K562 (cell line): ENCODE results near the gene PHF11. TPM values are rescaled to one million over a fixed set of nuclear protein-coding genes. Genes with fewer than 3 reads are reported as not detected.

ENCODE experiments used
- ATAC-seq: fragments of 200-7000 bp; cut with Tn5 transposase; 3 replicates; pipeline ENCODE4 v1.9.1; 2020; ENCODE audit warnings: moderate library complexity
- BruUV-seq: library from RNA; stranded (reverse); fragments of 400-500 nt; replicated peaks from 2 replicates; lab custom pipeline; 2021; lab: Mats Ljungman, UMichigan
- CTCF ChIA-PET: fragments of 300-600 bp; formaldehyde crosslinking; extraction: SDS; loops from one replicate; lab custom pipeline; 2021; ENCODE audit warnings: low intra/inter-chr PET ratio; lab: Yijun Ruan, JAX
- POLR2A ChIA-PET: fragments of 300-600, 350-650 bp; sonication (Branson Sonifier 250); formaldehyde crosslinking; extraction: SDS; loops from one replicate; lab custom pipeline; 2021; ENCODE audit warnings: antibody characterized with exemption, inconsistent platforms; lab: Yijun Ruan, JAX
- DNase-seq, 4 experiments: peaks; one replicate each; pipeline versions ENCODE4 v3.0.0 to v3.0.0-alpha.2; 2011 to 2018; ENCODE audit warnings: low spot score in 3 of 4, mixed read lengths in 3 of 4; ENCODE audit errors: extremely low read depth in 1 of 4
- FAIRE-seq: peaks from 2 replicates; lab custom pipeline; 2011; peaks lifted over from hg19 to GRCh38; lab: Jason Lieb, UNC
- H2AFZ ChIP-seq: 2 replicates; pipeline ENCODE4 v1.6.0; 2011; ENCODE audit warnings: low read depth, low read length, control low read depth, inconsistent platforms
- H3K27ac ChIP-seq: fragments of 200-600 bp; 3 replicates; pipeline ENCODE4 v1.8.0; 2011; ENCODE audit warnings: low read depth, mild to moderate bottlenecking, control low read depth, inconsistent platforms, low read length, moderate library complexity, mixed read lengths; ENCODE audit errors: extremely low read depth
- H3K27me3 ChIP-seq, 2 experiments: fragments of 300-600 bp in 1 of 2; 2 replicates in 1 of 2; 3 replicates in 1 of 2; pipeline versions ENCODE4 v1.6.0 to v1.8.0; 2011; ENCODE audit warnings: inconsistent platforms in 2 of 2, low read length in 2 of 2, mild to moderate bottlenecking in 1 of 2, mixed read lengths in 1 of 2, moderate library complexity in 1 of 2; ENCODE audit not compliant: control insufficient read depth in 2 of 2, insufficient read depth in 2 of 2
- H3K36me3 ChIP-seq: fragments of 300-600 bp; 3 replicates; pipeline ENCODE4 v1.8.0; 2011; ENCODE audit warnings: mild to moderate bottlenecking, low read length, inconsistent platforms; ENCODE audit not compliant: control insufficient read depth, insufficient read depth
- H3K4me1 ChIP-seq, 2 experiments: fragments of 200-600 bp in 1 of 2; replicated peaks in 1 of 2; 2 replicates in 1 of 2; 3 replicates in 1 of 2; pipeline versions ENCODE4 v1.5.1 to v1.8.0; 2011; ENCODE audit warnings: inconsistent platforms in 2 of 2, low read length in 2 of 2, mild to moderate bottlenecking in 1 of 2, mixed read lengths in 1 of 2, moderate library complexity in 1 of 2; ENCODE audit not compliant: control insufficient read depth in 2 of 2, insufficient read depth in 2 of 2
- H3K4me2 ChIP-seq: 2 replicates; pipeline ENCODE4 v1.6.1; 2011; ENCODE audit warnings: low read length, control low read depth, inconsistent platforms, mixed read lengths; ENCODE audit not compliant: insufficient read depth
- H3K4me3 ChIP-seq: fragments of 200-600 bp; sonication (generic), shearing (Covaris generic); 2 replicates; pipeline ENCODE4 v1.5.1; 2016; ENCODE audit warnings: control low read depth, inconsistent platforms
- H3K79me2 ChIP-seq: fragments of 200-600 bp; 3 replicates; pipeline ENCODE4 v1.8.0; 2011; ENCODE audit warnings: low read length, inconsistent platforms; ENCODE audit not compliant: control insufficient read depth, insufficient read depth
- H3K9ac ChIP-seq, 2 experiments: 2 replicates each; pipeline versions ENCODE4 v1.6.0 to v1.6.1; 2011; ENCODE audit warnings: low read depth in 2 of 2, low read length in 2 of 2, control low read depth in 1 of 2, inconsistent platforms in 1 of 2, mild to moderate bottlenecking in 1 of 2, mixed read lengths in 1 of 2; ENCODE audit not compliant: insufficient read depth in 1 of 2
- H3K9me1 ChIP-seq: one replicate; pipeline ENCODE4 v1.6.0; 2011; ENCODE audit warnings: inconsistent platforms, mild to moderate bottlenecking, low read length, moderate library complexity; ENCODE audit not compliant: control insufficient read depth, insufficient read depth
- H3K9me3 ChIP-seq: replicated peaks from 2 replicates; pipeline ENCODE4 v1.5.1; 2011; ENCODE audit warnings: low read depth, low read length, inconsistent platforms; ENCODE audit not compliant: control insufficient read depth, insufficient read depth
- H4K20me1 ChIP-seq: replicated peaks from 2 replicates; pipeline ENCODE4 v1.6.1; 2011; ENCODE audit warnings: low read length, inconsistent platforms, mixed read lengths; ENCODE audit not compliant: control insufficient read depth, insufficient read depth
- ELK3 ChIP-seq: fragments of 450-650 bp; formaldehyde crosslinking; IDR thresholded peaks from 2 replicates; pipeline ENCODE4 v1.4.0; 2020; ENCODE audit warnings: mild to moderate bottlenecking
- ILK ChIP-seq: fragments of 450-650 bp; IDR thresholded peaks from 2 replicates; pipeline ENCODE4 v1.6.1; 2016; ENCODE audit warnings: missing genetic modification characterization, low read depth, mild to moderate bottlenecking, missing compliant biosample characterization, moderate library complexity, borderline replicate concordance
- MITF ChIP-seq: IDR thresholded peaks from 2 replicates; pipeline ENCODE4 v1.6.1; 2014; ENCODE audit warnings: antibody characterized with exemption
- RBM22 ChIP-seq: fragments of 200-400 bp; formaldehyde crosslinking; IDR thresholded peaks from 2 replicates; pipeline ENCODE4 v1.6.1; 2018; ENCODE audit warnings: low read length, low read depth; ENCODE audit not compliant: poor library complexity, severe bottlenecking
- RBM25 ChIP-seq: fragments of 200-400 bp; formaldehyde crosslinking; IDR thresholded peaks from 2 replicates; pipeline ENCODE4 v1.6.1; 2018; ENCODE audit warnings: low read length, low read depth, moderate library complexity; ENCODE audit not compliant: severe bottlenecking
- SMARCB1 ChIP-seq: IDR thresholded peaks from 2 replicates; pipeline ENCODE4 v1.6.1; 2011; ENCODE audit warnings: improper control_type of control experiment, low read depth; ENCODE audit not compliant: insufficient read length
- ZFP36 ChIP-seq: fragments of 150-350 bp; IDR thresholded peaks from 2 replicates; pipeline ENCODE4 v1.6.1; 2018; ENCODE audit warnings: low read length, low read depth; ENCODE audit not compliant: partially characterized antibody
- ZNF23 ChIP-seq: fragments of 250-450 bp; sonication (Bioruptor Pico); IDR thresholded peaks from 2 replicates; pipeline ENCODE4 v1.4.0; 2020; ENCODE audit warnings: mild to moderate bottlenecking
- ZNF232 ChIP-seq: sonication (generic); formaldehyde crosslinking; IDR thresholded peaks from 2 replicates; pipeline ENCODE4 v1.8.0; 2022; ENCODE audit warnings: mild to moderate bottlenecking, missing genetic modification reagents
- ZNF3 ChIP-seq: fragments of 250-450 bp; sonication (Bioruptor Pico); IDR thresholded peaks from 2 replicates; pipeline ENCODE4 v1.5.0; 2021; ENCODE audit warnings: mild to moderate bottlenecking, moderate library complexity
- ZNF311 ChIP-seq: fragments of 250-450 bp; sonication (Bioruptor Pico); IDR thresholded peaks from 2 replicates; pipeline ENCODE4 v1.4.0; 2020; ENCODE audit warnings: mild to moderate bottlenecking, moderate library complexity
- ZNF398 ChIP-seq: fragments of 250-450 bp; sonication (Bioruptor Pico); IDR thresholded peaks from 2 replicates; pipeline ENCODE4 v1.8.0; 2021; ENCODE audit warnings: moderate library complexity, mild to moderate bottlenecking, inconsistent platforms
- ZNF785 ChIP-seq: fragments of 250-450 bp; sonication (Bioruptor Pico); IDR thresholded peaks from 2 replicates; pipeline ENCODE4 v1.4.0; 2020; ENCODE audit warnings: mild to moderate bottlenecking
- WGBS: fragments of 100-300 bp; shearing (Covaris generic); methylation state at CpG from one replicate; pipeline ENCODE4 v1.1.6; 2016; ENCODE audit warnings: low coverage, mixed read lengths; ENCODE audit not compliant: insufficient coverage; ENCODE audit errors: missing lambda C conversion rate; 5-methylcytosine and 5-hydroxymethylcytosine counted together
- in situ Hi-C: fragments of 300-500 bp; cut with MboI; formaldehyde crosslinking; loops from 4 replicates; pipeline ENCODE4 v1.15.0; 2018; ENCODE audit warnings: inconsistent platforms, mixed read lengths
- intact Hi-C: fragments of 100-400 bp; cut with micrococcal nuclease; formaldehyde crosslinking; loops from 2 replicates; pipeline ENCODE4 v1.14.2; 2022
- polyA plus RNA-seq, 8 experiments: library from polyadenylated mRNA; depleted of rRNA in 4 of 8; stranded (reverse) in 5 of 8; unstranded in 3 of 8; fragments of >200 nt; fragmentation: Nextera tagmentation in 2 of 8; fragmentation: Illumina TruSeq in 1 of 8; extraction: Ambion mirVana in 2 of 8; extraction: Trizol in 1 of 8; gene quantifications; 2 replicates each; pipeline versions ENCODE4 v1.2.1 to v1.2.3, GENCODE V29; 2011 to 2014; ENCODE audit warnings: inconsistent platforms in 1 of 8, missing spikeins in 1 of 8
- total RNA-seq, 7 experiments: library from RNA; depleted of rRNA in 6 of 7; stranded (reverse); fragments of >200 nt in 6 of 7; fragmentation: Illumina TruSeq in 2 of 7; extraction: Trizol in 2 of 7; gene quantifications; 2 replicates each; pipeline versions ENCODE4 v1.2.1 to v1.2.3, GENCODE V29; 2011 to 2021; ENCODE audit warnings: low replicate concordance in 1 of 7
- TF ChIP-seq, protein P1 (sequence below): fragments of 250-450 bp; sonication (Bioruptor Pico); IDR thresholded peaks from 2 replicates; pipeline ENCODE4 v1.4.0; 2020
- TF ChIP-seq, protein P2 (sequence below): fragments of 250-450 bp; sonication (Bioruptor Pico); IDR thresholded peaks from 2 replicates; pipeline ENCODE4 v1.4.0; 2020; ENCODE audit warnings: mild to moderate bottlenecking, moderate library complexity

PHF11 gene
- total and polyA plus RNA-seq, 9 of the 15 experiments (the other 6 are each of a cell fraction or from before 2014, with no cell fraction given), result 1.9 to 7.0 (median 5.3) TPM

- TF ChIP-seq, protein P1, sequence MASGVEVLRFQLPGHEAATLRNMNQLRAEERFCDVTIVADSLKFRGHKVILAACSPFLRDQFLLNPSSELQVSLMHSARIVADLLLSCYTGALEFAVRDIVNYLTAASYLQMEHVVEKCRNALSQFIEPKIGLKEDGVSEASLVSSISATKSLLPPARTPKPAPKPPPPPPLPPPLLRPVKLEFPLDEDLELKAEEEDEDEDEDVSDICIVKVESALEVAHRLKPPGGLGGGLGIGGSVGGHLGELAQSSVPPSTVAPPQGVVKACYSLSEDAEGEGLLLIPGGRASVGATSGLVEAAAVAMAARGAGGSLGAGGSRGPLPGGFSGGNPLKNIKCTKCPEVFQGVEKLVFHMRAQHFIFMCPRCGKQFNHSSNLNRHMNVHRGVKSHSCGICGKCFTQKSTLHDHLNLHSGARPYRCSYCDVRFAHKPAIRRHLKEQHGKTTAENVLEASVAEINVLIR (CRISPR knock-in tag), result no peak
- TF ChIP-seq ZNF785 (CRISPR knock-in tag), result no peak
Measured at GRCh38 chr13:49546561-49546960, 50.8 kb downstream of the PHF11 start (continued).

DNA sequence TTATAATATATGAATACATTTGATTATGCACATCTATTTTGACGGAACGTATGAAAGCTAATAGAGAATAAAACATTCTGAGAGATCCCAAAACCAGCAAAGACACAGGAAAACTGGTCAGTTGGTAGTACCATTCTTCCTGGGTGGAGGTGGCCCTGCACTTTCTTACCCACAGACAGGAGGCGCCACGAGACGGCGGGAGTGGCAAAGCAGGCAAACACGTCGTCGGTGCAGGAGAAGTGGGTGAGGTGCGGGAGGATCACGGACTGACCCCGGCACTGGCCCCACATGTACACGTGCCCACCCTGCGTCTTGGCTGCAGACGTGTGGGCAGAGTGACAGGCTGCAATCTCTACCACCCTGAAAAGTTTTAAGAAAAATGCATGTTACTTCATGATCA lies 53.5 kb downstream of the PHF11 start:
- POLR2A ChIA-PET, result no interaction called here
- TF ChIP-seq ZFP36, result no peak
- TF ChIP-seq, protein P2, sequence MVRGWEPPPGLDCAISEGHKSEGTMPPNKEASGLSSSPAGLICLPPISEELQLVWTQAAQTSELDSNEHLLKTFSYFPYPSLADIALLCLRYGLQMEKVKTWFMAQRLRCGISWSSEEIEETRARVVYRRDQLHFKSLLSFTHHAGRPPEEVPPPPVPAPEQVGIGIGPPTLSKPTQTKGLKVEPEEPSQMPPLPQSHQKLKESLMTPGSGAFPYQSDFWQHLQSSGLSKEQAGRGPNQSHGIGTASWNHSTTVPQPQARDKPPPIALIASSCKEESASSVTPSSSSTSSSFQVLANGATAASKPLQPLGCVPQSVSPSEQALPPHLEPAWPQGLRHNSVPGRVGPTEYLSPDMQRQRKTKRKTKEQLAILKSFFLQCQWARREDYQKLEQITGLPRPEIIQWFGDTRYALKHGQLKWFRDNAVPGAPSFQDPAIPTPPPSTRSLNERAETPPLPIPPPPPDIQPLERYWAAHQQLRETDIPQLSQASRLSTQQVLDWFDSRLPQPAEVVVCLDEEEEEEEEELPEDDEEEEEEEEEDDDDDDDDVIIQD (CRISPR knock-in tag), result no peak
- TF ChIP-seq RBM25, result no peak
- TF ChIP-seq MITF, result no peak
- TF ChIP-seq ZNF398 (CRISPR knock-in tag), result no peak
- TF ChIP-seq ZNF232 (CRISPR knock-in tag), result no peak
- TF ChIP-seq ILK (tag), result no peak
- no peak for TF ChIP-seq SMARCB1
- TF ChIP-seq RBM22, result no peak
- TF ChIP-seq ZNF23, result no peak
- no peak for TF ChIP-seq ZNF3 (CRISPR knock-in tag)
- TF ChIP-seq ZNF311 (CRISPR knock-in tag), result no peak
- TF ChIP-seq ELK3 (CRISPR knock-in tag), result no peak

More for the DNA sequence above, 53.5 kb downstream of the PHF11 start:
- peaks cover 12% of the 10 kb centered on the region; the same call in 1 of the 3 replicates for H3K36me3 ChIP-seq
- DNase-seq, result no peak
- no peak overlapping the region for H3K4me2 ChIP-seq
- no peaks in the 10 kb centered on the region for H3K9me1 ChIP-seq
- CTCF ChIA-PET, result no interaction called here
- no peaks in the 10 kb centered on the region for H3K27me3 ChIP-seq
- H3K9ac ChIP-seq, result no peak overlapping the region
- no peak for FAIRE-seq
- no peak overlapping the region for H2AFZ ChIP-seq
- H3K9me3 ChIP-seq, result no peaks in the 10 kb centered on the region
- no peak overlapping the region for H3K27ac ChIP-seq
- intact Hi-C loops (no loop called here), in situ Hi-C loops (no loop called here)
- H4K20me1 ChIP-seq, result no peaks in the 10 kb centered on the region
- H3K4me1 ChIP-seq, result no peaks in the 10 kb centered on the region
- BruUV-seq, result no TSS peak
- no peak overlapping the region for H3K4me3 ChIP-seq
- ATAC-seq, result no peak
- H3K79me2 ChIP-seq, result no peaks in the 10 kb centered on the region
- 85% methylated on average over 11 of the region's 15 CpGs for WGBS
